Measurements from ENCODE around the gene JMJD1C.
"Not testable (repeated sequence)": the region's sequence is repeated elsewhere in the genome, so short reads cannot be mapped to it uniquely, and the experiment has no call there.

The JMJD1C gene

DNA sequence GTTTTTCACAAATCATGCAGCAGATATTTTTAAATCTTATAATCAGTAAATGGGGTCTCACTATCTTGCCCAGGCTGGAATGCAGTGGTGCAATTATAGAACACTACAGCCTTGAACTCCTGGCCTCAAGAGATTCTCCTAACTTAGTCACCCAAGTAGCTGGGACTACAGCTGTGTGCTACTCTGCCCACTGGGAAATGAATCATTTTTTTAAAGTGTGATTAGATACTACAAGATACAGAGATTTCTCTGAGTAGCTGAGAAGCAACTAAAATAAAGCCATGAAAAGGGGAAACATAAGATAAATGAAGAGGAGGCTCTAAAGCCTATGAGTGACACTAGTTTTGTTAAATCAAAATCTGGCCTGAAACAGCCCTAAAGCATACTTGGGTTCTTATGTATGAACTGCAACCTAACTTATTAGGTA lies 119.7 kb downstream of the JMJD1C start:
- DNase-seq: no peak

GRCh38 chr10:63344269-63344668 lies 121.5 kb downstream of the JMJD1C start:
- DNase-seq: no peak

DNA sequence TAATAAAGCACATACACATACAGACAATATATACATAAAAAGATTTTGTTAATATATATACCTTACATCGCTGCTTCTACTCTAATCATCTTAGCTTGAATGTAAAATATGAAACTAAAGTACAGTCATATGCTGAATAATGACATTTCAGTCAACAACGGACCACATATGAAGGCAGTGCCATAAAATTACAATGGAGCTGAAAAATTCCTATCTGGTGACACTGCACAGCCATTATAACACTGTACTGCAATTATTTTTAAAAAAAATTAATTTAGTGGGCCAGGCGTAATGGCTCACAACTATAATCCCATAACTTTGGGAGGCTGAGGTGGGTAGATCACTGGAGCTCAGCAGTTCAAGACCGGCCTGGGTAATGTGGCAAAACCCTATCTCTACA lies 122.3 kb downstream of the JMJD1C start:
- DNase-seq: no peak

DNA sequence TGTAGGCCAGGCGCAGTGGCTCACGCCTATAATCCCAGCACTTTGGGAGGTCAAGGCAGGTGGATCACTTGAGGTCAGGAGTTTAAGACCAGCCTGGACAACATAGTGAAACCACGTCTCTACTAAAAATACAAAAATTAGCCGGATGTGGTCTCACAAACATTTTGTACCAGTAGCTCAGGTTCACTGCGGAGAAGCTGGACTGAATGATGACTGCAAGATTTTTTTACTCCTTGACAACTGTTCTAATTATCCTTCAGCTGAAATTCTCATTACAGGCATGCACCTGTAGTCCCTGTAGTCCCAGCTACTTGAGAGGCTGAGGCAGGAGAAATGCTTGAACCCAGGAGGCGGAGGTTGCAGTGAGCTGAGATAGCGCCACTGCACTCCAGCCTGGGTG lies 126.1 kb downstream of the JMJD1C start:
- DNase-seq: not testable (repeated sequence)

- DNase-seq: no peak
Observed at GRCh38 chr10:63337455-63338251, 128.1 kb downstream of the JMJD1C start.

- no peak for DNase-seq
Observed at GRCh38 chr10:63331586-63331985, 134.2 kb downstream of the JMJD1C start.

DNA sequence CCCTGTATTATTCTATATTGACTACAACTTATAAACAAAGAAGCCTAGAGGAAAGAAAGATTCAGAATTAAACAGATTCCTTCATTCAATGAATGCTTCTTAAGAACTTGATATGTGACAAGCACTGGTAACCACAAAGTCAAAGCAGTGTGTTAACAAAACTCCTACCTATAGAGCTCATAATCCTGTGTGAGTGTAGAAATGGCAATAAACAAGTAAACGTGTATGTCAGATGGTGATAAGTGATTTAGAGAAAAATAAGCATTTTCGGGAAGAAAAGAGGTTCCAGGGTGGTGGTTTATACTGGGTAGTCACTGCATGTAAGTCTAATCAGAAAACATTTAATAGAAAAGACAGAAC lies 141.3 kb downstream of the JMJD1C start:
- DNase-seq: no peak

DNA sequence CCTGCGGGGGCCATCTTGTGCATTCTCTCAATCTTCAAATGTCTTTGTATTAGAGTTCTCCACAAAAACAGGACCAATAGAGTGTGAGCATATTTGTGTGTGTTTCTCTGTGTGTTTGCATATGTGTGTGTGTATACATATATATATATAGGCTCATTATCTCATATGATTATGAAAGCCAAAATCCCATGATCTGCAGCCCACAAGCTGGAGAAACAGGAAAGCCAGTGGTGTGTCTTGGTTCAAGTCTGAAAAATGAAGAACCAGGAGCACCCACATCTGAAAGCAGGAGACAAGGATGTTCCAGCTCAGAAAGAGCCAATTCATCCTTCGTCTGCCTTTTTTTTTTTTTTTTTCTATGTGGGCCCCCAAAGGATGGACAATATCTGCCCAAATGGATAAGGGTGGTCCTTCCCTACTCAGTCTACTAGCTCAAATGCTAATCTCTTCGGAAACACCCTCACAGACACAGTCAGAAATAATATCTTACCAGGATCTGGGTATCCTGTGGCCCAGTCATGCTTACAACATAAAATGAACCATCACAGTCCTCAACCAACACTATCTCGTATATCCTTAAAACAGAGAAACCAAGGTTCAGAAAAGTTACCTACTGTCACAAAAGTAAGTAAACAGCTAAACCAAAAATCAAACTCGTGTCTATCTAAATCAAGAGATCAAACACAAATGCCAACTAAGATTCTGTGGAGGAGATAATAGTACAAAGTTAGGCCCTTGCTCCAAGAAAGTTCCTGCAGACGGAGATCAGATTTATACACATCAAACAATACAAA lies 141.9 kb downstream of the JMJD1C start:
- DNase-seq: no peak

DNA sequence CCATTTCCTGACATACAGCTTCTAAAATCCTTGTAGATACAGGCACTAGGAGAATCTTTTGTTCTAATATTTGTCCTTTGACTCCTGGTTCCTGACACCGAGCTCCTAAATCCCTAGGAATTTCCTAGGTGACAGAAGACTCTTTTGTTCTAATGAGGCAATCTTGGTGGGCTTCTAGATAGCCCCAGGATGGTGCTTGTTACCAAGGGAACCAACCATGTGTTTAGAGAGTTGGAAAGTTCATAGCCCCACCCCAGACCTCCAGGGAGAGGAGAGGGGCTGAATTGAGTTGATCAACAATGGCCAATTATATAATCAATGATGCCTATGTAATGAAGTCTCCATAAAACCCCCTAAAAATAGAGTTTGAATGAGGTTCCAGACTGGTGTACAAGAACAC lies 145.1 kb downstream of the JMJD1C start:
- no peak for DNase-seq

GRCh38 chr10:63319231-63319630 lies 146.5 kb downstream of the JMJD1C start:
- DNase-seq: no peak

GRCh38 chr10:63318491-63318890 lies 147.3 kb downstream of the JMJD1C start:
- no peak for DNase-seq

DNA sequence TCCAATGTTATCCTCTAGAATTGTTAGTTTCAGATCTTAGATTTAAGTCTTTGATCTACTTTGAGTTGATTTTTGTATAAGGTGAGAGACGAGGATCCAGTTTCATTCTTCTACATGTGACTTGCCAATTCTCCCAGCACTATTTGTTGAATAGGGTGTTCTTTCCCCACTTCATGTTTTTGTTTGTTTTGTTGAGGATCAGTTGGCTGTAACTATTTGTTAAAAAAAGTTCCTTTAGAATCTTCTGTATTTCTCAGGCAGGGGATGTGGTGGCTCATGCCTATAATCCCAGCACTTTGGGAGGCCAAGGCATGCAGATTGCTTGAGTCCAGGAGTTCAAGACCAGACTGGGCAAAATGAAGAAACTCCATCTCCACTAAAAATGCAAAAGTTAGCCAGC lies 151.8 kb downstream of the JMJD1C start:
- DNase-seq: no peak

GRCh38 chr10:63313066-63313717 lies 152.6 kb downstream of the JMJD1C start:
- DNase-seq: no peak

DNA sequence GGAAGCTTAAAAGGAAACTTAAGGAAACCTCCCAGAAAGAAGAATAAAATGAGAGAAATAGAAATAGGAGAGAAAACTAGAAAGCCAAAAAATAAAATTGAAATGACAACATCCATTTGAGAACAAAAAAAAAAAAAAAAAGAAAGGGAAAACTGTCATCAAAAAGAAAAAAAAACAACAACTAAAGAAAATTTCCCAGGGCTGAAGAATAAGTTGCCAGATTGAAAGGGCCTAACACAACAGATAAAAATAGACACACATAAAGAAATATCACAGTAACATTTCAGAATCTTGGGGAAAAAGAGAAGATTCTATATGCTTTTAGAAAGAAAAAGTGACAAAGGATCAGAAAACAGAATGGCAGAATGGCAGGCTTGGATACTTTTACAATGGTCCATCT lies 157.1 kb downstream of the JMJD1C start:
- no peak for DNase-seq

GRCh38 chr10:63304146-63304545 lies 161.6 kb downstream of the JMJD1C start:
- DNase-seq: no peak

DNA sequence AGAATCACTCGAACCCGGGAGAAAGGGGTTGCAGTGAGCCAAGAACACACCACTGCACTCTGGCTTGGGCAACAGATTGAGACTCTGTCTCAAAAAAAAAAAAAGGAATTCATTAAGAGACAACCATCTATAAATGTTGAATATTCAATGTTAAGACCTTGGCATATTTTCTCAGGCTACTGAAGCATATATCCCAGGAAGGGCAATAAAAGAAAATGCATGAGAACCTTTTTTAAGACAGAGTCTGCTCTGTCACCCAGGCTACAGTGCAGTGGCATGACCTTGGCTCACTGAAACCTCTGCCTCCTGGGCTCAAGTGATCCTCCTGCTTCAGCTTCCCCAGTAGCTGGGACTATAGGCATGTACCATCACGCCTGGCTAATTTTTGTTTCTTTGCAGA lies 165.0 kb downstream of the JMJD1C start:
- DNase-seq: no peak

GRCh38 chr10:63297941-63298340 lies 167.8 kb downstream of the JMJD1C start:
- DNase-seq: no peak

- DNase-seq: no peak
Observed at GRCh38 chr10:63294781-63295180, 171.0 kb downstream of the JMJD1C start.

GRCh38 chr10:63292847-63293246 lies 172.9 kb downstream of the JMJD1C start:
- DNase-seq: not testable (repeated sequence)

- no peak for DNase-seq
Observed at GRCh38 chr10:63288170-63288569, 177.6 kb downstream of the JMJD1C start.

- DNase-seq: no peak
Observed at GRCh38 chr10:63286754-63287264, 179.0 kb downstream of the JMJD1C start.

DNA sequence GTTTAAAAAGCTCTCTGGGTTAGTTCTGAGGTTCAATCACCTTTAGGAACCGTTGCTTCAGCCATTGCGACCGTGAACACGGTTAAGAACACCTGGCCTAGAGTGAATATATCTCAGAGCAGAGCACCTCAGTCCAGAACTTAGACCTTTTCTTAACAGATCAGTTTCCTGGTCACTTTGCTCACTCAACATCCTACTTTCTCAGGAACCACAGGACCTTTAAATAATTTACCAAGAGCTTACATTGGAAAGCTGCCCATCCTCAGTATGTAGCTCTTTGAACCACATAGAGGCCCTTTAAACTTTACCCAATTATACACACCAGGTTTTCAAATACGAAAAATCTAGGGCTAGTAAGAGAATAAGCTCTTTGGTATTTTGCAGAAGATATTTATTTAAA lies 179.4 kb downstream of the JMJD1C start:
- DNase-seq: no peak

- not testable (repeated sequence) for DNase-seq
Observed at GRCh38 chr10:63283901-63284300, 181.9 kb downstream of the JMJD1C start.

DNA sequence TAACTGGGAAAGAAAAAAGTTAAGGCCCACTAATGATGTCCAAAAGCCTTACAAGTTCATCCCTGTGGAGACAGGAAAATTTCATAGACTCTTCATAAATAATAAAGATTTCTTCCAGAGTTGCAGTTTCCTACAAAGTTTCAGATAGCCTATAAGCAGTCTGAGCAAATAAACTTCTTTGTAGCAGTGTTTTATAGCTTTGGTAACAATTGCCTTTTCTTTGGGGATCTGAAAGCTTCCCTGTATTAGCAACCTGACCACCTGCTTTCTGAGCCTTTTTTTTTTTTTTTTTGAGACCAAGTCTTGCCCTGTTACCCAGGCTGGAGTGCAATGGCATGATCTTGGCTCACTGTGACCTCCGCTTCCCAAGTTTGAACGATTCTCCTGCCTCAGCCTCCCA lies 182.7 kb downstream of the JMJD1C start:
- no peak for DNase-seq

Data from activated naive CD4-positive, alpha-beta T cell treated with anti-CD3 and anti-CD28 coated beads, Interleukin-2, amount 50 U/mL, for 16 hours (primary cell).